COLO668 (cell line): Measurements from ENCODE around the gene NPAS3.

Experiments
- DNase-seq: peaks from one replicate; lab custom pipeline; 2025; ENCODE audit not compliant: unreplicated experiment; lab: John Stamatoyannopoulos, UW

NPAS3 gene

GRCh38 chr14:33465846-33466700 is 527.4 kb downstream of the NPAS3 start:
- DNase-seq: no peak

DNA sequence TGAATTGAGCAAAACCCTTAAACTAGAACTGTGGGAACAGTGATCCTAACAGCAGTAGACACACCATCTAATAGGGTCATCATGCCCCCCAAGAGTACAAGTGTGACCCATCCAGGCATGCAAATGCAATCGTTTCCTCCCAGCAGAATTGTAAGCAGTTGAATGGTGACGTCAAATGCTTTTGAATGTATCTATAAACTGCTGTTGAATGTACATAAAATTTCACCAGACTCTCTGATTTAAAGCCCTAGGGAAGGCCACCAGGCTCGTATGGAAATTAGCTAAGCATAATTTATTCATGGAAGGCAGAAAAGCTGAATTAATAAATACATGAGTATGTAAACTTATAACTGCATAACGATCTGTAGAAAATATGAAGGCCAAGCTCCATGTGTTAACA is 529.3 kb downstream of the NPAS3 start:
- DNase-seq: no peak

DNA sequence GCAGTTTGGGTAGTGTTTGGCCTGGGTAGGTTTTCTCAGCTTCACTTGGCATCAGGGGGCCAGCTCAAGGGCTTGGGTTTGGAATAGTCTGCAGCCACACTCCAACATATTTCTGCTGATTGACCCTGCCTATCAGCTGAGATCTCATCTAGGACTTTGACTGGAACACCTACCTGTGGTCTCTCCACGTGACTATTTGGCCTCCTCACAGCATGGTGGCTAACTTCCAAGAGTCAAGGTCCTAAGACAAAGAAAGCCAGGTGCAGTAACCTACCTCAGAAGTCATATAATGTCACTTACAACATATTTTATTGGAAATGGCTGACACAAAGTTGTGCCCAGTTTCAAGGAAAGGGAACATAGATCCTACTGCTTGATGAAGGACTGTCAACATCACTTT is 531.2 kb downstream of the NPAS3 start:
- no peak for DNase-seq

- no peak for DNase-seq
These were observed 533.1 kb downstream of the NPAS3 start for GRCh38 chr14:33471776-33472175.

DNA sequence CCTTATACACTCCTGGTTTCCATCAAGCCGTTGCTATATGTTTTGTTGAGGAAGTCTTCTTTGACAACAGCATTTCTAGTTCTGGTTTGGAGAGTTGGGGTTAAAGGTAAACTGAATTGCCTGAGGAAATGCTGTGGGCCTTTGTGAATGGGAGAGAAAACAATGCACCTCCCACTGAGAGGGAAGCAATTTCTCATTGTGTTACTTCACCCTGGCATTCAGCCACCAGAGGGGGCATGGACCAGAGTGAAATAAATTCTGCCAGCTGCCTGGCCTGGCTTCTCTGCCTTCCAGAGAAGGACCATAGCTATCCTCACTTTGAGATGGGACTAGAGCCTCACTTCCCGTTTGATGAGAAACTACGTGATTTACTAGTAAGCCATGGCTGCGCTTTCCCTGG is 536.9 kb downstream of the NPAS3 start:
- peak; percentile 89 for DNase-seq

DNA sequence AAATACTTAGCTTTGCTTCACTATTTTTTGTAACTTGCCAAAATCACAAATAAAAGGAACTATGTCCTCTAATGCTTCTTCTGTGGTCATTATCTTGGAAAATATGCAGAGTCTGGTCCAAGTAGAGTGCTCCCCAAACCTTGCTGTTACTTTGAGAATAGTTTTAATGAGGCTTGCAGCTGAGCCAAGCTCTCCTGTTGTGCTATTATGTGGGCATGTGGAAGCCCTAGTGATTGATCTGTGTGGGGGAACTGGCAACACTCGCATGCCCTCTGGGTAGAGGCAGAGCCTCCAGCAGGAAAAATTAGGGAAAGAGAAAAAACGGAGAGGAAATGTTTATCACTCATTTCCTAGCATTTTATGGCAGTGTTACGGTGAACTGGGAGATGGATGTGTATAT is 539.1 kb downstream of the NPAS3 start:
- DNase-seq: no peak

DNA sequence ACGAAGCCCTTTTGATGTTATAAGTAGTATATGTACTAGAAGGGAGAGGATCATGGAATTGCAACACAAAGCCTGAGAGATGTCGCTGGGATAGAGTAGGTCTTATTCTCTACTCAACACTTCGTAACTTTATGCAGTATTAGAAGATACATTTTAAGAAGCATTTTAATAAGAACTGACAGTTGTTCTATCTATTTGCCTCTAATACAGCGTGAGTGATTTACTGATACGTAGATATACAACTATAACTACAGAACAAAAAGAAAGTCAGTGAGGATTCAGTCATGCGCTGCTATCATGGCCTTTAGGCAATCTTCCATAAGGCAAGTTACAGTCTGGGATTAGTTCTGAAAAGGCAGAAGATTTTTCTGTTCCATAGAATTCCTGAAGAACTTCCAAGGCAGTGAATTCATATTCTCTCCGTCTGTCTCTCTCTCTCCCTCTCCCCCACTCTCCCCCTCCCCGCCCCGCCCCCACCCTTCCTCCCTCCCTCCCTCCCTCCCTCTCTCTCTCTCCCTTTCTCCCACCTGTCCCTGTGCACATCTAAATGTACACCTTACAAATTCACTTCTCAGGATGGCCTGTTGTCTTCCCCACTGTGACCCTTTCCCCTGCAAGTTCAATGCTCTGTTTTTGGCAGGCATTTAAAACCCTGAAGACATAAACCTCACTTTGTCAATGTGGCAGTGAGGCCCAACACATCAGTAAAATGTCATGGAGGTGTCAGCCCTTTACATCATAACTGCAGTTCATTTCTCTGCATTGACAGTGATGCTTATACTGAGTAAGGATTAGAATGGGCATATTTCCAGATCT is 541.6 kb downstream of the NPAS3 start:
- no peak for DNase-seq

DNA sequence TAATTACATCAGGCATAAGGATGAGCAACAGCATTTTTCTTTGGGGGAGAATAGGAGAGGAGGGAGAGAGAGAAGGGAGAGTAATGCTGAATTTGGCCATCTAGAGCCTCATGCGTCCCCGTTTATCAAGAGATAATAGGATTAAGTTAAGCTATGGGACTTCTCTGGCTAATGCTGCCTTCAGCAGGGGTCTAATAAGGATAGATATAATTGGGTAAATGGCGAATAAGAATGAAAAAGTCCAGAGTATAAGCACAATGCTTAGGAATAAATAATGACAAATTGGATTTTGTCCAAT is 542.2 kb downstream of the NPAS3 start:
- DNase-seq: no peak

- no peak for DNase-seq
These were observed 544.4 kb downstream of the NPAS3 start for GRCh38 chr14:33483110-33483509.

GRCh38 chr14:33483541-33483940 is 544.9 kb downstream of the NPAS3 start:
- no peak for DNase-seq

DNA sequence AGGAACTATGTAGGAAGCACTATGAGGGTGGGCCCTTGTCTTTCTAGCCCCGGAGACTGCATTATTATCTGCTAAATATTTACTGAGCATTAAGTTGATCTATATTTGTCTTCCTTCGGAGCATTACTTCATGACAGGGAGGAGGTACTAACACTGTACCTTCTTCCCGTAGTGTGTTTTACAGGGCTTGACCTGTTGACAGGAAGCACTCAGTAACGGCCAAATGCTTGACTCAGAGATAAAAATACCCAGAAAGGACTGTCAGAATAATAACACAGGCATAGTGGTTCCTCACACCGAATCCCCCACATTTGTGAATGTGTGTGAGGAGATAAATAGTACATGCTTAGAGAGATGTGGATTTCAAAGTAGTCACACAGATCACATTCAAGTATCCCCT is 545.6 kb downstream of the NPAS3 start:
- DNase-seq: no peak

DNA sequence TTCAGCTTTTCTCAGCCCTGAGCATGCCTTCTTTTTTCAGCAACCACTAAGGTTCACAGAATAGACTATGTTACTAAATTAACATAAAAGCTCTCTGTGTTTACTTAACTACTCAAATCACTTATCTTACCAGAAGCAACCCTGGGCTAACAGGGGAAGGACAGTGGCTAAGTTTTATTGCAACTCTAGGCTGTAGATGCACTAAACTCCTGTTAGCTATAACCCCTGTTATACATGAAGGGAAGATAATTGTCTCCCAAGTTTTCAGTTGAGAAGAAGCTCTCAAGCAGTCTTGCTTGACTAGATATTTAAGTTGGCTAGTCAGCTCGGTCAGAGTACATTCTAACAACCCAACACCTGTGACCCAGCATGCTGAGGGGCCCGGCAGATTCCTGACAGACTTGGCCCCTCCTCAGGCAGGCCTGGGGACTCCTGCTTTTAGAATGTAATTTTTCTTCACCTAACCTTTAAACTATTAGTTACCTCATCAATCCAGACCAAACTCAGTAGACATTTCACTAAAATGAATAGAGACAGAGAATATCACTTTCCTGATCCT is 547.7 kb downstream of the NPAS3 start:
- DNase-seq: no peak

DNA sequence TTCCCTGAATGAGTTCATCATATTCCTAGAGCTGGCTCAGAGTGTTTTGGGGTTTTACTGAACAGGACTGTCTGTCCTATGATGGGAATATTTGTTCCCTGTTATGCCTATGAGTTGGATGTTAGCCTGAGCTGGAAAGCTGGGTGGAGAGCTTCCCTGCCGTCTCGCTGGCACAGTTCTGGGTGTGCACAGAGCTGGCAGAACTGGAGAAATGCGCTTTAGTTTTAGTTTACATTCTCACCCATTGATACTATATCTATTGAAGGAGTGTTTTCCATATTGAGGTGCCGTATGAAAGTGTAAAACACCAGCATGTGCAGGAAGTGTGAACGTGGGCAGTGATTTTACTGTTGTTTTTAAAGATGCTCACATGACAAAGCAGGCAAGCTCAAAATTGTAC is 549.9 kb downstream of the NPAS3 start:
- DNase-seq: no peak

DNA sequence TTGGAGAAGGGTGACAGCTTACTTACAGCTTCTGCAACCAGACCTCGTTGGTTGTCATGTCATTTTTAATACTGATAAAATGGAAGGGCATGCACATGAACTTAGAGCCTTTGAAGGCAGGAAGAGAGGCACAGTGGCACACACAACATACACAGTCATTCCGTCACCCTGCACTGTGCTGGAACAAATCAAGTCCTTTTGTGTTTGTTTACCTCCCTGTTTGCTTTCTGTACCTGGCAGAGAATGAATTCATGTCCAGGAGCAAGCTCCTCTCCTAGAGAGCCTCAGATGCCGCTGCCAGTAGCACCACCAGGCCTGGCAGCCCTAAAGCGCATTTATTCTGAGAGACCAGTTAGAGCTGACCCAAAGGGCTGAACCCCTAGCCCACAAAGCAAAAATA is 551.9 kb downstream of the NPAS3 start:
- DNase-seq: no peak

GRCh38 chr14:33491112-33491511 is 552.4 kb downstream of the NPAS3 start:
- no peak for DNase-seq

DNA sequence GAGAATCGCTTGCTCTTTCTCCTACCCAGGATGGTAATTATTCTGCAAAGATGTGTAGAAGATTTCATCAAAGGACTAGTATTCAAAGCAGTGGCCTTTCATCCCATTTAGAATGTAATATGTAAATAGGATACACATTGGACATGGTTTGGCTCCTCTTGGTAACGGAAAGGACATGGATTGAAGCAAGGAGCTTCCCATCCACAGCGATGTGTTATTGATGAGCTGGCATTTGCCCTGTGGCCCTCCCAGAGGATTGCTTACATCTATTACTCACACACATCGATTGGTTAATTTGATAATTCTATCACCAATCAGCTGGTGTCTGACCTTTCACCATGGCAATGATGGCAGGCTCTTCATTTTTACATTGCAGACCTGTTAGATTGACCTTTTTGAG is 553.8 kb downstream of the NPAS3 start:
- DNase-seq: no peak

DNA sequence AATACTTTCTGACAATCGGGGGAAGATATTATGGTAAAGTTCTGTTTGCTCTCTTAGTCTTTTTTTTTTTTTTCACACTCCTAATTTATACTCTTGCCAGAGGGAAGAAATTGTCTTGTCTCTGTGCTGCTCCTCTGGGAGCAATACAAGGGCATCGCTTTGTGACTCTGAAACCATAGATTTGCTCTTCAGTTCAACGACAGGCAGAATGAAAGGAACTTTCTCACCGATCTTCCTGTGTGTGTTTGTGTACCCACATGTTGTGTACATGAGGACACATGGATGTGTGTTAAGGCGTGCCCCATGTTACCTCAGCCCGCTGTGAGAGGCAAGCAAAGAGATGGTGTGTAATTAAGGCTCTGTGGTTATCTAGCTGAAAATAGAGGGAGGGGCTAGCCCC is 554.6 kb downstream of the NPAS3 start:
- no peak for DNase-seq

DNA sequence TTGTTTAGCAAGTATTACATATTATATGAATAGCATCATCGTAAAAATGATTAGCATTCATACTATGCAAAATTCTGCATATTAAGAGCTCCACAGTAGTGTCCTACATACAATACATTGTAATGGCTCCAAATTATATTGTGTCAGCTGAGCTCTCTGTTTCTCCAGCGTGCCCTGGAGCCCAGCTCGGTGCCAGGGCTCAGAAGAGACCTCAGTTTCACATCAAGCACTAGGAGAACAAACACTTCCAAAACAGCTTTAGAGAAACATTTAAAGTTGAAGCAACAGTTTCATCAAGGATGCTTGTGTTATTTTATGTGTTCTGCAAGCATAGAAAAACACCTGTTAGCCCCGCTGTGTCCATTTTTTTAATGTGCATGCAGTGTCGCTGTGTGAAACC is 555.3 kb downstream of the NPAS3 start:
- DNase-seq: no peak

GRCh38 chr14:33499687-33500086 is 561.0 kb downstream of the NPAS3 start:
- DNase-seq: no peak

- no peak for DNase-seq
These were observed 565.8 kb downstream of the NPAS3 start for GRCh38 chr14:33504246-33505099.

DNA sequence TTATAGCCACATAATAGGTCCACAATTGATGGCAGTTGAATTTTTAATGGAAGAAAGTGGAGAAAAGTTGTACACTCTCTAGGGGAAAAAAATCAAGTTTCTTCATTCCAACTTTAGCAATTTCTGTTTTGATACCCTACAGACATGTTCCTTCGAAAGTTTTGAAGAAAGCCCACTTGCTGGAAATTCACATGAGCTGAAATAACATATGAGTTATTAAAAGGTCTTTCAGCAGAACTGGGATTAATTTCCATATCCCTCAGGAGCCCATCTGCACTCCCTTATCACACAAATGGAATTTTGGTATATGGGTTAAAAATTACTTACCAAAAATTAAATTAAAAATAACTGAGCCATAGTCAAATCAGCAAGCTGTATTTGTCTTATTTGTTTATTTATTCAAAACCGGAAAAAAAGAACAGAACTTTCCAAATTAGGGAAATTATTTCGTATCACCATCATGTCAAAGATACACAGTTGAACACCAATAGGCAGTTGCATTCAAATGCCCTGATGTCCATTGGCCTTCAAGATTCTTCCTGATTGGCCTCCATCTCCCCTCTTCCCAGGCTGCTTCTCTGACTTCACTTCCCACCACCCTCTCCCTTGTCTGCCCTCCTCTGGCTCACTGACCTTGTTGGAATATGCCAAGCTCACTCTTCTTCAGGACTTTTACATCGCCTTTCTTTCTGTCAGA is 566.7 kb downstream of the NPAS3 start:
- no peak for DNase-seq
